Panc1 (cell line): ENCODE measurements around the gene FGD2.

Source experiments
- POLR2AphosphoS5 ChIP-seq: IDR thresholded peaks from 2 replicates; pipeline ENCODE4 v1.6.1; 2012; ENCODE audit warnings: mild to moderate bottlenecking, low read depth, low read length, moderate library complexity
- TCF7L2 ChIP-seq: IDR thresholded peaks from 2 replicates; pipeline ENCODE4 v1.6.1; 2011; ENCODE audit warnings: mild to moderate bottlenecking, low read depth, low read length, inconsistent platforms
- TF ChIP-seq, protein P1 (sequence below): fragments of 450-650 bp; IDR thresholded peaks from 2 replicates; pipeline ENCODE4 v1.5.1; 2017; ENCODE audit warnings: mild to moderate bottlenecking

DNA sequence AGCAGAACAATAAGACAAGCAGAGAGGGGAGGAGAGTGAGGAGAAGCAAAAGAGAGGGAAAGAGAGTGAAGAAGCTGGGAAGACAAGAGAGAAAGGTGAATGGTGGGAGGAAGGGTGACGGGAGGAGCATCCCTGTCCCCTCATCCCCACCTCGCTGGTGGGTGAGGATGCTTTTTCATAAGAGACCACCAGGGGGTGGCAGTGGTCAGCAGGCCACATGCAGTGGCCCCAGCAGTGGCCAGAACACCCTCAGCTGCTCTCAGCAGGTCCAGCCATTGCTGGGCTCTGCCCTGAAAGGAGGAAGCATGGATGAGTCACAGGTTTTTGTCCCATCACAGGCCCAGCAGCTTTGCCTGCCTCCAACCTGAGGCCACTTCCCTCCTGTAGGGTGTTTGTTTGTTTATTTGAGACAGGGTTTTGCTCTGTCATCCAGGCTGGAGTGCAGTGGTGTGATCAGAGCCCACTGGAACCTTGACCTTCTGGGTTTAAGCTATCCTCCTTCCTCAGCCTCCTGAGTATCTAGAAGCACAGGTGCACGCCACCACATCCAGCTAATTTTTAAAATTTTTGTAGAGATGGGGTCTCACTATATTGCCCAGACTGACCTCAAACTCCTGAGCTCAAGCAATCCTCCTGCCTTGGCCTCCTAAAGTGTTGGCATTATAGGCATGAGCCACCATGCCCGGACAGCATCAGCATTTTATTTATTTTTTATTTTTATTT is 24.0 kb downstream of the FGD2 start:
- TF ChIP-seq, protein P1, sequence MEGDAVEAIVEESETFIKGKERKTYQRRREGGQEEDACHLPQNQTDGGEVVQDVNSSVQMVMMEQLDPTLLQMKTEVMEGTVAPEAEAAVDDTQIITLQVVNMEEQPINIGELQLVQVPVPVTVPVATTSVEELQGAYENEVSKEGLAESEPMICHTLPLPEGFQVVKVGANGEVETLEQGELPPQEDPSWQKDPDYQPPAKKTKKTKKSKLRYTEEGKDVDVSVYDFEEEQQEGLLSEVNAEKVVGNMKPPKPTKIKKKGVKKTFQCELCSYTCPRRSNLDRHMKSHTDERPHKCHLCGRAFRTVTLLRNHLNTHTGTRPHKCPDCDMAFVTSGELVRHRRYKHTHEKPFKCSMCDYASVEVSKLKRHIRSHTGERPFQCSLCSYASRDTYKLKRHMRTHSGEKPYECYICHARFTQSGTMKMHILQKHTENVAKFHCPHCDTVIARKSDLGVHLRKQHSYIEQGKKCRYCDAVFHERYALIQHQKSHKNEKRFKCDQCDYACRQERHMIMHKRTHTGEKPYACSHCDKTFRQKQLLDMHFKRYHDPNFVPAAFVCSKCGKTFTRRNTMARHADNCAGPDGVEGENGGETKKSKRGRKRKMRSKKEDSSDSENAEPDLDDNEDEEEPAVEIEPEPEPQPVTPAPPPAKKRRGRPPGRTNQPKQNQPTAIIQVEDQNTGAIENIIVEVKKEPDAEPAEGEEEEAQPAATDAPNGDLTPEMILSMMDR: peak; percentile 90
- TF ChIP-seq TCF7L2 (no peak), POLR2AphosphoS5 (no peak)
